Gastroesophageal sphincter (tissue), 3 donors: Measurements from ENCODE around the gene C16orf92.

Source experiments
- POLR2A ChIP-seq, 2 donors: fragments of 450-650 bp; IDR thresholded peaks; one replicate each; pipeline ENCODE4 v1.6.1; 2017; ENCODE audit warnings: antibody characterized with exemption in 2 of 2, mild to moderate bottlenecking in 2 of 2, moderate library complexity in 1 of 2
- TF ChIP-seq, protein P1 (sequence below), 4 experiments: fragments of 200-600 bp in 2 of 4; fragments of 450-650 bp in 2 of 4; sonication (generic) in 1 of 4; IDR thresholded peaks; one replicate each; pipeline ENCODE4 v1.5.1; 2017 to 2019; ENCODE audit warnings: antibody characterized with exemption in 4 of 4, mild to moderate bottlenecking in 2 of 4, moderate library complexity in 2 of 4

DNA sequence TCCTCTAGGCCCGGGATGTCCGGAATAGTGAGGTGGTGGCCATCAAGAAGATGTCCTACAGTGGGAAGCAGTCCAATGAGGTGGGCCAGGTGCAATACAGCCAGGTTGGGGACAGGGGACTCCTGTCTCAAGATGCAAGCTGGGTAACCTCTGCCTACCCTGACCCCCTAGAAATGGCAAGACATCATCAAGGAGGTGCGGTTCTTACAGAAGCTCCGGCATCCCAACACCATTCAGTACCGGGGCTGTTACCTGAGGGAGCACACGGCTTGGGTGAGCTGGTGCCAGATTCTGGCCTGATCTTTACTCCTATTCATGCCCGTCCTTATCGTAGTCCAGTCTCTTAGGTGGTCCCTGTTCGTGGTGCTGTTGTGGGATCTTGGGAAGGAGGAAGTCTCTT is 44.9 kb upstream of the C16orf92 start:
- no peak for TF ChIP-seq POLR2A (IDR thresholded peaks at IDR 0.05)
- TF ChIP-seq, protein P1, sequence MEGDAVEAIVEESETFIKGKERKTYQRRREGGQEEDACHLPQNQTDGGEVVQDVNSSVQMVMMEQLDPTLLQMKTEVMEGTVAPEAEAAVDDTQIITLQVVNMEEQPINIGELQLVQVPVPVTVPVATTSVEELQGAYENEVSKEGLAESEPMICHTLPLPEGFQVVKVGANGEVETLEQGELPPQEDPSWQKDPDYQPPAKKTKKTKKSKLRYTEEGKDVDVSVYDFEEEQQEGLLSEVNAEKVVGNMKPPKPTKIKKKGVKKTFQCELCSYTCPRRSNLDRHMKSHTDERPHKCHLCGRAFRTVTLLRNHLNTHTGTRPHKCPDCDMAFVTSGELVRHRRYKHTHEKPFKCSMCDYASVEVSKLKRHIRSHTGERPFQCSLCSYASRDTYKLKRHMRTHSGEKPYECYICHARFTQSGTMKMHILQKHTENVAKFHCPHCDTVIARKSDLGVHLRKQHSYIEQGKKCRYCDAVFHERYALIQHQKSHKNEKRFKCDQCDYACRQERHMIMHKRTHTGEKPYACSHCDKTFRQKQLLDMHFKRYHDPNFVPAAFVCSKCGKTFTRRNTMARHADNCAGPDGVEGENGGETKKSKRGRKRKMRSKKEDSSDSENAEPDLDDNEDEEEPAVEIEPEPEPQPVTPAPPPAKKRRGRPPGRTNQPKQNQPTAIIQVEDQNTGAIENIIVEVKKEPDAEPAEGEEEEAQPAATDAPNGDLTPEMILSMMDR (IDR thresholded peaks at IDR 0.05): no peak
